H1 (cell line): Measurements from ENCODE around the gene CAPN8. TPM values are rescaled to one million over a fixed set of nuclear protein-coding genes. Genes with fewer than 3 reads are reported as not detected.

Source experiments
- EGR1 ChIP-seq: IDR thresholded peaks from 2 replicates; pipeline ENCODE4 v1.6.1; 2011; ENCODE audit warnings: low read depth, low read length, borderline replicate concordance
- EP300 ChIP-seq, 2 experiments: IDR thresholded peaks; 1 replicate in 1 of 2; 2 replicates in 1 of 2; pipeline ENCODE4 v1.6.1; 2011 to 2012; ENCODE audit warnings: low read depth in 2 of 2, low read length in 2 of 2, mild to moderate bottlenecking in 2 of 2, borderline replicate concordance in 1 of 2, inconsistent platforms in 1 of 2, moderate library complexity in 1 of 2
- polyA plus RNA-seq, 7 experiments: library from polyadenylated mRNA; depleted of rRNA in 3 of 7; stranded (reverse) in 5 of 7; unstranded in 2 of 7; fragments of >200 nt in 5 of 7; fragments of 200-250 nt in 2 of 7; gene quantifications; 1 replicate in 5 of 7; 2 replicates in 1 of 7; 4 replicates in 1 of 7; pipeline versions ENCODE4 v1.2.1 to v1.2.3, GENCODE V29; 2011 to 2013; ENCODE audit warnings: missing spikeins in 2 of 7, mixed read lengths in 2 of 7
- total RNA-seq: library from RNA; stranded (reverse); fragmentation: NEBNext Ultra II Directional; extraction: Animal tissue kit (Norgen Biotek cat#: 25700); gene quantifications from 2 replicates; pipeline ENCODE4 v1.2.1, GENCODE V29; 2021

The CAPN8 gene
- total and polyA plus RNA-seq, 2 of the 8 experiments (the other 6 are each of a cell fraction or from before 2014, with no cell fraction given), result 0.20 to 0.26 TPM

DNA sequence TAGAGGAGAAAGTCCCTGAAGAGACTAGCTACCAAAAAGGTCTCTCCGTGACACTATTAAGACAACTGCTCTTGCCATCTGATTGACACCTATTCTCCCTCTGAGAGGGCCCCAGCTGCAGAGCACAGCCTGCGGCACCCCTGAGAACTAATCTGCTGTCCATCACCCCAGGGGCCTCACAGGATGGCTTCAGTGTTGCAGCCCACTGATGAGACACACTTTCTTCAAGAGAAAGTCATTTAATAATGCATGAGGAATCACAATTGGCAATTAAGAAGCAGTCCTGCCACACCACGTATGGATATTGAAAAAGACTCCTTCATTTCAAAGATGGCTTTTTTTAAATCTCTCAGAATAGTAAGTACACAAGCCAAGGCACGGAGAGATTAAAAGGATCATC lies 48.9 kb downstream of the CAPN8 start (continued):
- TF ChIP-seq EP300 (IDR thresholded peaks at IDR 0.05; ENCODE audit: borderline replicate concordance in 1 of 2, low read depth in 2 of 2, low read length in 2 of 2) (no peak), EGR1 (no peak)
- TF ChIP-seq, all 59 proteins: peak for 0
